Omental fat pad (tissue), 4 donors: Measurements from ENCODE around the gene AHCTF1. TPM values are rescaled to one million over a fixed set of nuclear protein-coding genes. Genes with fewer than 3 reads are reported as not detected.
"Not testable (repeated sequence)": the region's sequence is repeated elsewhere in the genome, so short reads cannot be mapped to it uniquely, and the experiment has no call there.

Experiments
- ATAC-seq: fragments of 150-250 bp; one replicate; pipeline ENCODE4 v1.9.1; 2016; ENCODE audit warnings: mild to moderate bottlenecking, moderate library complexity; ENCODE audit not compliant: low FRiP score
- DNase-seq: peaks from one replicate; pipeline ENCODE4 v3.0.0-alpha.2; 2019; ENCODE audit warnings: low spot score
- CTCF ChIP-seq, 3 donors: fragments of 450-650 bp; IDR thresholded peaks; one replicate each; pipeline ENCODE4 v1.5.1; 2016 to 2017; ENCODE audit warnings: antibody characterized with exemption in 3 of 3, mild to moderate bottlenecking in 3 of 3, moderate library complexity in 2 of 3
- total RNA-seq, 4 donors: library from RNA; depleted of rRNA; stranded (reverse); fragments of >200 nt; gene quantifications; one replicate each; pipeline ENCODE4 v1.1.0, GENCODE V29; 2016

AHCTF1 gene
- total RNA-seq, 4 donors from 2014 or later, result 39.6 to 59.0 (median 48.5) TPM

- no peak for DNase-seq
- no peak for ATAC-seq
- no peak for TF ChIP-seq CTCF (IDR thresholded peaks at IDR 0.05)
Observed at GRCh38 chr1:246921481-246921880, 10.3 kb downstream of the AHCTF1 start.

- no peak for ATAC-seq
- TF ChIP-seq CTCF (IDR thresholded peaks at IDR 0.05), result no peak
Observed at GRCh38 chr1:246919902-246920301, 11.8 kb downstream of the AHCTF1 start.

GRCh38 chr1:246916026-246916923 is 15.5 kb downstream of the AHCTF1 start:
- not testable (repeated sequence) for DNase-seq, ATAC-seq

More at GRCh38 chr1:246919902-246920301, 11.8 kb downstream of the AHCTF1 start:
- no peak for DNase-seq

- no peak for TF ChIP-seq CTCF (IDR thresholded peaks at IDR 0.05)
- no peak for ATAC-seq
- DNase-seq, result no peak
Observed at GRCh38 chr1:246907472-246907871, 24.3 kb downstream of the AHCTF1 start.

GRCh38 chr1:246906833-246907232 is 24.9 kb downstream of the AHCTF1 start:
- DNase-seq, result no peak
- TF ChIP-seq CTCF (IDR thresholded peaks at IDR 0.05), result no peak
- no peak for ATAC-seq

- no peak for DNase-seq
- no peak for TF ChIP-seq CTCF (IDR thresholded peaks at IDR 0.05)
- ATAC-seq, result no peak
Observed at GRCh38 chr1:246901874-246902273, 29.9 kb downstream of the AHCTF1 start.

GRCh38 chr1:246897302-246897701 is 34.4 kb downstream of the AHCTF1 start:
- TF ChIP-seq CTCF (IDR thresholded peaks at IDR 0.05), result no peak
- no peak for DNase-seq
- no peak for ATAC-seq
